SK-N-SH (cell line): ENCODE data around the gene COL20A1.

Source experiments
- FOSL2 ChIP-seq: IDR thresholded peaks from 2 replicates; pipeline ENCODE4 v1.4.0; 2012; ENCODE audit warnings: low read depth, mild to moderate bottlenecking, moderate library complexity, borderline replicate concordance
- FOXM1 ChIP-seq: IDR thresholded peaks from 2 replicates; pipeline ENCODE4 v1.4.0; 2012; ENCODE audit warnings: low read depth, mild to moderate bottlenecking
- GABPA ChIP-seq: IDR thresholded peaks from 2 replicates; pipeline ENCODE4 v1.4.0; 2012; ENCODE audit warnings: low read depth, mild to moderate bottlenecking
- MXI1 ChIP-seq: IDR thresholded peaks from 2 replicates; pipeline ENCODE4 v1.6.1; 2012; ENCODE audit warnings: mild to moderate bottlenecking, low read depth, low read length, improper control_type of control experiment
- POLR2AphosphoS5 ChIP-seq: IDR thresholded peaks from 2 replicates; pipeline ENCODE4 v1.6.1; 2012; ENCODE audit warnings: low read depth, low read length
- RCOR1 ChIP-seq: fragments of 150-350 bp; IDR thresholded peaks from 2 replicates; pipeline ENCODE4 v1.6.1; 2017; ENCODE audit warnings: antibody characterized with exemption, low read length
- SMC3 ChIP-seq: IDR thresholded peaks from 2 replicates; pipeline ENCODE4 v1.6.1; 2012; ENCODE audit warnings: low read depth, low read length, improper control_type of control experiment
- TF ChIP-seq, protein P1 (sequence below): IDR thresholded peaks from 2 replicates; pipeline ENCODE4 v1.4.0; 2012; ENCODE audit warnings: low read depth
- TF ChIP-seq, protein P2 (sequence below): fragments of 200-600 bp; sonication (generic); IDR thresholded peaks from 2 replicates; pipeline ENCODE4 v1.6.1; 2017; ENCODE audit warnings: antibody characterized with exemption, mild to moderate bottlenecking, moderate library complexity

DNA sequence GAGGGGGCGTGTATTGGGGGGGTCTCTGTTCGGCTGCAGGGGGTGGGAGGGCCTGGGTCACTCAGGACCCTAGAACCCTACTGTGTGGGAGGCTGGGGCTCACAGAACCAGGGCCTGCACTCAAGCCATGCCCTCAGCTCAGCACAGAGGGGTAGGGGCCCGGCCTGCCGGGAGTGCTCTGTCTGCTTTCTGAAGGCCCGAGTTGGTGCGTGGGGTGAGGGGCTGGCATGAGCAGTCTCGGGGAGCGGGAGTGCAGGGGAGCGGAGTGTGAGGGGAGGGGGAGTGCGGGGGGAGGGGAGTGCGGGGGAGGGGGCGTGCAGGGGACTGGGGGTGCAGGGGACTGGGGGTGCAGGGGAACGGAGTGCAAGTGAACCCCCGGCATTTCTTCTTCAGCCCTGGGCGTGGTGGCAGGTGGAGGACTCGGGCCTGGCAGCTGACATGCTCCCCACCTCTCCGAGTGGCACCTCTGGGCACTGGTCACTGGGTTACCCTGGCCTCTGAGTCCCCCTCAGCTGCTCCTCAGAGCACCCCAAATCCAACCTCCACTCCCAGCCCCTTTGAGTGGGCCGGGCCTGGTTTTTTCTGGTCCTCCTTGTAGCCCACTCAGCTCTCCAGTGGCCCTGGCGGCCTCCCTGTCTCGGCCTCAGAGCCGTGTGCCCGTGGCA, 1.0 kb downstream of the COL20A1 start:
- TF ChIP-seq, protein P1, sequence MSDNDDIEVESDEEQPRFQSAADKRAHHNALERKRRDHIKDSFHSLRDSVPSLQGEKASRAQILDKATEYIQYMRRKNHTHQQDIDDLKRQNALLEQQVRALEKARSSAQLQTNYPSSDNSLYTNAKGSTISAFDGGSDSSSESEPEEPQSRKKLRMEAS, result no peak
- TF ChIP-seq, protein P2, sequence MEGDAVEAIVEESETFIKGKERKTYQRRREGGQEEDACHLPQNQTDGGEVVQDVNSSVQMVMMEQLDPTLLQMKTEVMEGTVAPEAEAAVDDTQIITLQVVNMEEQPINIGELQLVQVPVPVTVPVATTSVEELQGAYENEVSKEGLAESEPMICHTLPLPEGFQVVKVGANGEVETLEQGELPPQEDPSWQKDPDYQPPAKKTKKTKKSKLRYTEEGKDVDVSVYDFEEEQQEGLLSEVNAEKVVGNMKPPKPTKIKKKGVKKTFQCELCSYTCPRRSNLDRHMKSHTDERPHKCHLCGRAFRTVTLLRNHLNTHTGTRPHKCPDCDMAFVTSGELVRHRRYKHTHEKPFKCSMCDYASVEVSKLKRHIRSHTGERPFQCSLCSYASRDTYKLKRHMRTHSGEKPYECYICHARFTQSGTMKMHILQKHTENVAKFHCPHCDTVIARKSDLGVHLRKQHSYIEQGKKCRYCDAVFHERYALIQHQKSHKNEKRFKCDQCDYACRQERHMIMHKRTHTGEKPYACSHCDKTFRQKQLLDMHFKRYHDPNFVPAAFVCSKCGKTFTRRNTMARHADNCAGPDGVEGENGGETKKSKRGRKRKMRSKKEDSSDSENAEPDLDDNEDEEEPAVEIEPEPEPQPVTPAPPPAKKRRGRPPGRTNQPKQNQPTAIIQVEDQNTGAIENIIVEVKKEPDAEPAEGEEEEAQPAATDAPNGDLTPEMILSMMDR, result no peak
- TF ChIP-seq SMC3 (no peak), FOXM1 (no peak), POLR2AphosphoS5 (no peak), RCOR1 (no peak), MXI1 (no peak), FOSL2 (no peak), GABPA (no peak)
